K562 (cell line): ENCODE measurements around the gene TCEANC. TPM values are rescaled to one million over a fixed set of nuclear protein-coding genes. Genes with fewer than 3 reads are reported as not detected.

Experiments
- CHCHD3 ChIP-seq: fragments of 250-450 bp; sonication (Bioruptor Pico); IDR thresholded peaks from 2 replicates; pipeline ENCODE4 v2.1.2; 2022; ENCODE audit warnings: mild to moderate bottlenecking
- CHD7 ChIP-seq: fragments of 200-600 bp; sonication (generic); IDR thresholded peaks from one replicate; pipeline ENCODE4 v1.6.1; 2012; ENCODE audit warnings: mild to moderate bottlenecking, low read depth, low read length, inconsistent platforms
- HDAC3 ChIP-seq: fragments of 450-650 bp; IDR thresholded peaks from 2 replicates; pipeline ENCODE4 v1.6.1; 2018; ENCODE audit warnings: borderline replicate concordance, mild to moderate bottlenecking, moderate library complexity; ENCODE audit not compliant: partially characterized antibody
- LCOR ChIP-seq: sonication (generic); formaldehyde crosslinking; IDR thresholded peaks from 2 replicates; pipeline ENCODE4 v1.8.0; 2022; ENCODE audit warnings: mild to moderate bottlenecking, missing genetic modification reagents
- MTA3 ChIP-seq: fragments of 450-650 bp; formaldehyde crosslinking; IDR thresholded peaks from 2 replicates; pipeline ENCODE4 v1.6.1; 2017; ENCODE audit warnings: mild to moderate bottlenecking, borderline replicate concordance
- RB1 ChIP-seq: fragments of 450-650 bp; IDR thresholded peaks from 2 replicates; pipeline ENCODE4 v1.6.1; 2017; ENCODE audit warnings: low read depth, mild to moderate bottlenecking
- SMAD4 ChIP-seq: fragments of 250-450 bp; sonication (Bioruptor Pico); conservative IDR thresholded peaks from 2 replicates; pipeline ENCODE4 v1.8.0; 2021; ENCODE audit warnings: inconsistent platforms, mild to moderate bottlenecking, moderate library complexity
- SRSF1 ChIP-seq: fragments of 200-400 bp; formaldehyde crosslinking; IDR thresholded peaks from 2 replicates; pipeline ENCODE4 v1.6.1; 2017; ENCODE audit warnings: mild to moderate bottlenecking, low read depth, low read length, moderate library complexity
- UBTF ChIP-seq, 2 experiments: IDR thresholded peaks; 2 replicates each; pipeline ENCODE4 v1.6.1; 2012; ENCODE audit warnings: improper control_type of control experiment in 2 of 2, low read depth in 2 of 2, low read length in 2 of 2, borderline replicate concordance in 1 of 2
- VEZF1 ChIP-seq: fragments of 200-800 bp; sonication (Bioruptor generic); IDR thresholded peaks from 2 replicates; pipeline ENCODE4 v1.6.1; 2017; ENCODE audit warnings: missing genetic modification characterization, missing compliant biosample characterization
- ZFPM2 ChIP-seq: fragments of 250-450 bp; sonication (Bioruptor Pico); IDR thresholded peaks from 2 replicates; pipeline ENCODE4 v1.5.1; 2022; ENCODE audit warnings: mild to moderate bottlenecking
- ZNF583 ChIP-seq: fragments of 250-450 bp; sonication (Bioruptor Pico); IDR thresholded peaks from 2 replicates; pipeline ENCODE4 v1.4.0; 2020
- ZNF584 ChIP-seq: fragments of 200-800 bp; sonication (Bioruptor generic); IDR thresholded peaks from 2 replicates; pipeline ENCODE4 v1.6.1; 2016; ENCODE audit warnings: low read depth, mild to moderate bottlenecking, missing genetic modification characterization, missing compliant biosample characterization
- ZSCAN32 ChIP-seq: fragments of 450-650 bp; formaldehyde crosslinking; IDR thresholded peaks from 2 replicates; pipeline ENCODE4 v1.4.0; 2020; ENCODE audit warnings: mild to moderate bottlenecking, moderate library complexity
- polyA plus RNA-seq, 8 experiments: library from polyadenylated mRNA; depleted of rRNA in 4 of 8; stranded (reverse) in 5 of 8; unstranded in 3 of 8; fragments of >200 nt; fragmentation: Nextera tagmentation in 2 of 8; fragmentation: Illumina TruSeq in 1 of 8; extraction: Ambion mirVana in 2 of 8; extraction: Trizol in 1 of 8; gene quantifications; 2 replicates each; pipeline versions ENCODE4 v1.2.1 to v1.2.3, GENCODE V29; 2011 to 2014; ENCODE audit warnings: inconsistent platforms in 1 of 8, missing spikeins in 1 of 8
- total RNA-seq, 7 experiments: library from RNA; depleted of rRNA in 6 of 7; stranded (reverse); fragments of >200 nt in 6 of 7; fragmentation: Illumina TruSeq in 2 of 7; extraction: Trizol in 2 of 7; gene quantifications; 2 replicates each; pipeline versions ENCODE4 v1.2.1 to v1.2.3, GENCODE V29; 2011 to 2021; ENCODE audit warnings: low replicate concordance in 1 of 7

Gene TCEANC
- total and polyA plus RNA-seq, 9 of the 15 experiments (the other 6 are each of a cell fraction or from before 2014, with no cell fraction given), result 1.2 to 2.8 (median 2.0) TPM

GRCh38 chrX:13689741-13690211 is 36.8 kb downstream of the TCEANC start (continued):
- TF ChIP-seq CHD7 (no peak), SMAD4 (0 out of 2 replicates have a peak, but pooled peaks have one; percentile 38), RB1 (no peak), HDAC3 (no peak), ZSCAN32 (no peak), CHCHD3 (no peak), MTA3 (no peak), UBTF (IDR thresholded peaks at IDR 0.05; ENCODE audit: borderline replicate concordance in 1 of 2, low read depth in 2 of 2, low read length in 2 of 2) (no peak), LCOR (no peak), ZFPM2 (no peak), ZNF584 (CRISPR knock-in tag) (no peak), ZNF583 (no peak), SRSF1 (no peak), VEZF1 (no peak)
